C4-2B (cell line): Measurements from ENCODE around the gene ZCCHC2.

Experiments used
- ZFX ChIP-seq: fragments of 450-650 bp; IDR thresholded peaks from 2 replicates; pipeline ENCODE4 v1.6.1; 2017
- TF ChIP-seq, protein P1 (sequence below): fragments of 450-650 bp; conservative IDR thresholded peaks from 2 replicates; pipeline ENCODE4 v1.5.1; 2017; ENCODE audit warnings: mild to moderate bottlenecking

DNA sequence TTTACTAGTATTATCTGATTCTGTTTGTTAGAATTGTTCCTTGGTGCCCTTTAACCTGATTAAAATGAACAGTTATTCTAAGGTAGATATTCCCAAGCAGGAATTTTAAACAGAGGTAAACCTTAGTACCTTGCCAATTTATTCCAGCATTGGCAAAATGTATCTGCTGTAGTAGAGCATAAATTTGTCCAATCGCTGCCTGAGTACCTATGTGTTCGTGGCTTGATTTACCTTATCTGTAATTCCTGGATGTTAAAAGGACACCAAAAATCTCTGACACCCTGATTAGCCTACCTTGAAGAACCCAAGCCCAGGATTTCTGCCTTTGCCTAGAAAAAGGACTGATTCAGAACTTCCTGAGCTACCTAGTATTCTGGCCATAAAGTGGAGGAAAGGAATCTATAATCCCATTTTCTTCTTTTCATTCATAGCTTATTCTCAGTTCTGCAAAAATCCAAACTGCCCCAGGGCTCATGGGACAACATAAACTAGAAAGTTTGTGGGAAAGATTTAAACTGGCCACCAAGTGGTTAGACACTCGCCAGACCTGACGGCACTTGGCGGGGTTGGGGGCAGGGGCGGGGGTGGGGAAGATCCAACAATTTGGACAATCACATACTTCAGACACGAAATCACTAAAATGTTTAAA is 16.2 kb upstream of the ZCCHC2 start:
- TF ChIP-seq, protein P1, sequence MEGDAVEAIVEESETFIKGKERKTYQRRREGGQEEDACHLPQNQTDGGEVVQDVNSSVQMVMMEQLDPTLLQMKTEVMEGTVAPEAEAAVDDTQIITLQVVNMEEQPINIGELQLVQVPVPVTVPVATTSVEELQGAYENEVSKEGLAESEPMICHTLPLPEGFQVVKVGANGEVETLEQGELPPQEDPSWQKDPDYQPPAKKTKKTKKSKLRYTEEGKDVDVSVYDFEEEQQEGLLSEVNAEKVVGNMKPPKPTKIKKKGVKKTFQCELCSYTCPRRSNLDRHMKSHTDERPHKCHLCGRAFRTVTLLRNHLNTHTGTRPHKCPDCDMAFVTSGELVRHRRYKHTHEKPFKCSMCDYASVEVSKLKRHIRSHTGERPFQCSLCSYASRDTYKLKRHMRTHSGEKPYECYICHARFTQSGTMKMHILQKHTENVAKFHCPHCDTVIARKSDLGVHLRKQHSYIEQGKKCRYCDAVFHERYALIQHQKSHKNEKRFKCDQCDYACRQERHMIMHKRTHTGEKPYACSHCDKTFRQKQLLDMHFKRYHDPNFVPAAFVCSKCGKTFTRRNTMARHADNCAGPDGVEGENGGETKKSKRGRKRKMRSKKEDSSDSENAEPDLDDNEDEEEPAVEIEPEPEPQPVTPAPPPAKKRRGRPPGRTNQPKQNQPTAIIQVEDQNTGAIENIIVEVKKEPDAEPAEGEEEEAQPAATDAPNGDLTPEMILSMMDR, result no peak
- no peak for TF ChIP-seq ZFX
